ENCODE data around the gene MORC2.

Gene MORC2

GRCh38 chr22:30948930-30949342 is 19.6 kb downstream of the MORC2 start:
- DNase-seq, result no peak

- DNase-seq, result no peak
These were observed 20.6 kb downstream of the MORC2 start for GRCh38 chr22:30947816-30948454.

- DNase-seq, result no peak
These were observed 21.3 kb downstream of the MORC2 start for GRCh38 chr22:30947173-30947815.

GRCh38 chr22:30946354-30946753 is 22.2 kb downstream of the MORC2 start:
- no peak for DNase-seq

- DNase-seq, result no peak
These were observed 22.9 kb downstream of the MORC2 start for GRCh38 chr22:30945653-30946052.

- no peak for DNase-seq
These were observed 23.6 kb downstream of the MORC2 start for GRCh38 chr22:30944986-30945385.

- DNase-seq, result no peak
These were observed 25.2 kb downstream of the MORC2 start for GRCh38 chr22:30943368-30943767.

- peak in 1 of 2 experiments; percentile 25 for DNase-seq
These were observed 27.2 kb downstream of the MORC2 start for GRCh38 chr22:30941363-30941740.

GRCh38 chr22:30940685-30941362 is 27.8 kb downstream of the MORC2 start:
- peak; percentile 56 to 59 for DNase-seq

GRCh38 chr22:30934053-30934452 is 34.5 kb downstream of the MORC2 start:
- DNase-seq, result no peak

- DNase-seq, result no peak
These were observed 35.1 kb downstream of the MORC2 start for GRCh38 chr22:30933457-30933856.

GRCh38 chr22:30932661-30933060 is 35.9 kb downstream of the MORC2 start:
- DNase-seq, result no peak

- DNase-seq, result no peak
These were observed 36.9 kb downstream of the MORC2 start for GRCh38 chr22:30931541-30932300.

GRCh38 chr22:30930228-30930627 is 38.3 kb downstream of the MORC2 start:
- DNase-seq, result no peak

- no peak for DNase-seq
These were observed 40.2 kb downstream of the MORC2 start for GRCh38 chr22:30928401-30928800.

GRCh38 chr22:30927806-30928205 is 40.8 kb downstream of the MORC2 start:
- DNase-seq, result no peak

- DNase-seq, result no peak
These were observed 41.9 kb downstream of the MORC2 start for GRCh38 chr22:30926706-30927105.

GRCh38 chr22:30925667-30926066 is 42.9 kb downstream of the MORC2 start:
- no peak for DNase-seq

- no peak for DNase-seq
These were observed 45.2 kb downstream of the MORC2 start for GRCh38 chr22:30923168-30923900.

- peak; percentile 77 to 81 for DNase-seq
These were observed 46.4 kb downstream of the MORC2 start for GRCh38 chr22:30922151-30922611.

- no peak for DNase-seq
These were observed 47.5 kb downstream of the MORC2 start for GRCh38 chr22:30921108-30921507.

GRCh38 chr22:30920407-30920806 is 48.2 kb downstream of the MORC2 start:
- DNase-seq, result peak; percentile 90 to 93

GRCh38 chr22:30919973-30920372 is 48.6 kb downstream of the MORC2 start:
- DNase-seq, result no peak

Data from activated T-cell treated with anti-CD3 and anti-CD28 coated beads, Interleukin-2, amount 50 U/mL, for 48 hours (primary cell).